Hematopoietic multipotent progenitor cell treated with erythropoietin and hydrocortisone succinate and interleukin-3 and kit ligand, for 6 days (in vitro differentiated cells): ENCODE data around the gene MAP3K4.
A peak's percentile ranks its signal among the peaks of the same experiment; 100 is the strongest.

ENCODE experiments used
- DNase-seq: peaks from one replicate; pipeline ENCODE4 v3.0.0-alpha.2; 2015

Gene MAP3K4

DNA sequence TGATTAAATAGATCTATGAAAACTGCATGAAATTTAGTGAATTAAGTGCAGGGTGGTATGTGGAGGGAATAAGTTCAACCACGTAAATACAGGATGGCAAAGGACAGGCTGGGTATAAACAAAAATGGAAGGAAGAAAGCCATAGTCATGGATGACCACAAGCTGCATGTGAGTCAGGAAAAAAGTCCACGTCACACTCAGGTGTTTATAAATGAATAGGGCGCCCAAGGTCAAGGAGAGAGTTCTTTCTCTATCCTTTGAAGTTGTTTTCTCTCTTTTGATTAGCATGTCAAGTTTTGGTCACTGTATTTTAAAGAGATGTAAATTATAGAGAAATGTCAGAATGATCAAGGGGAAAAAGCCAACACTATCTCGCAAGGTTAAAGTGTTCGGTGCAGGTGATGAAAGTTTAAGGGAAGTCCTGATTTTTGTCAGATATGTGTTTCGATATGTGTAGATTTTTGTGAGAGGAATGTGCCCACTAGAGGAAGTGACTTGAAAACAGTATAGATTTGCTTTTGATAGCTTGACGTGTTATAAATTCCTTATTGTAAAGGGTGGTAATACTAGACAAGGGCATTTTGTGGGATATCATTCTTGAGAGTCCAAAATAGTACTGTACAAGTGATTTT lies 58.7 kb downstream of the MAP3K4 start:
- no peak for DNase-seq

DNA sequence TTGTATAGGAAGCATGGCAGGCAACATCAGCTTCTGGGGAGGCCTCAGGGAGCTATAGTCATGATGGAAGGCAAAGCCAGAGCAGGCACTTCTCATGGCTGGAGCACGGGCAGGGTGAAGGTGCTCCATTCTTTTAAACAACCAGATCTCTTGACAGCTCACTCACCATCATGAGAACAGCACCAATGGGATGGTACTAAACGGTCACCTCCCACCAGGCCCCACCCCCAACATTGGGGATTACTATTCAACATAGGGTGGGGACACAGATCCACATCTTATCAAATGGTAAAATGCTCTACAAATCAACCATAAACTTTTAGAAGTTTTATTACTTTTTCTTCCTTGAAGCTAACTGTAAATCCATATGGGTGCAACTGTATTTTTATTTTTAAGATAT lies 61.5 kb downstream of the MAP3K4 start:
- DNase-seq = peak; percentile 42

DNA sequence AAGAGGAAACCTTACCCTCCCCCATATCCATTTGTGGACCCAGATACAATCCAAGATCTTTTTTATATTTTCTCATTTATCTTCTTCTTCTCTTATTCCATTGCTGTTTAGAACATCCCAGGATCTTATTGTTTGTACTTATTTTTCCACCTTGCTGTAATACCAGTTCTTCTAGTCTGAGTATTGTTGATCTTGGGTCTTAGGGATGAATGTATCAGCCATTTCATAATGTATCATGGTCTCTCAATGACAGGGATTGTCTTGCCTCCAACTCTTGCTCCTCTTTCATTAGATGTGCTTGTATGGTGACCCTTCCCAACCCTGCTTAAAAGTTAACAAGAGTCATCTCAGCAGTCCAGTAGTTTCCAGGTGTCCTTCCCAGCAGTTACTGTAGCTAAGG lies 63.3 kb downstream of the MAP3K4 start:
- no peak for DNase-seq

DNA sequence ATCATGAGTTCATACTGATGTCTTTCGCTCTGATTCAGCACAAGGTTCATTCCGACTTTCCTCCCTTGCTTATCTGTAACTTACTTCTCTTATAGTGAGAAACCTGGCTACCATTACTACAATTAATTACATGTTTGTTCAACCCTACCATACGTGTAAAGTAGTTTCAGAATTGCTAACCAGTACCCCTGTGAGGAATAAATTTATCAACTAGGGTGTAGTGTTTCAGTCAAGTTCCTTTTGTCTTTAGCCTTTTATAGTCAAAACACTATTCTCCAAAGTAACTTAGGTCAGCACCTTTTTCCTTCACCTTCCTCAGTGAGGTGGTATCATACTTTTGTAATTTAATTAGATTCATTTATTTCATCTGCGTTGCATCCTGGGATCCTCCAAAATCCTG lies 64.9 kb downstream of the MAP3K4 start:
- no peak for DNase-seq

DNA sequence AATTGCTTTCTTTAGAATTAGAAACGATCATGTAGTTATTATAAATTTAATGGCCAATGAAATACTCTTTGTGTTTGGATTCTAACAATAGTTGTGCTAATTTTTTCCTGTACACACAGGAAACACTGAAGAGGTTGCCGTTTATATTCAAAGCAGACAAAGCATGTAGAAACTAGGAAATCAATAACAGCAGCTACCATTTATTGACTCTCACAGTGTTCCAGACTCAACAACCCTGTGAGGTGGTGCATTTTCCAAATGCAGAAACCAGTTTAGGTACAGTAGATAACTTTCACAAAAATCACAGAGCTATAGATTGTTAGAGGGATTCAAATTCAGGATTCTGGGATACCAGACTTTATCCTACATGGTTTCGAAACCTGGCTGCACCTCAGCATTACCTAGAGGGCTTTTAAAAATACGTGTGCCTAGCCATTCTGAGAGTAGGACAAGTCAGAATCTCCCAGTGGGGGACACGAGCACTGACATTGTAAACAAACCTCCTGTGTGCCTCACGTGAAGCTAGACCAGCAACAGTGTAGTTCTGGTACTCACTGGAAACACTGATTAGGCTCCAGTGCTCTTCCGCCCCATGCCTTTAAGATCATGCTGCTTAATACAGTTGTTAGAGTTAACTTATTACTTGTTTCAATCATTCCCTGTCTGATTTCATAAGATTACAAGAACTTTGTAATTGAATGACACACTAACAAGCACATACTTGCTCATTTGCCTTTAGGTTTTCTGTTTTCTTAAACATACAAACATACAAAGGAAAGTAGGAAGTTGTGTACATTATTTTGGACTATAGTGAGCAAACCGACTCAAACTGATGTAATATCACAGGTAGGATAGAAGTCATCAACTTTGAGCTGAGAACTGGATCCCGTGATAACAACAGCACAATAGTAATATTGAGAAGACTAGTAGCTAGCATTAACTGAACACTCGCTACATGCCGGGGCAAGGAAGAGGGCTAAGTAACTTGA lies 65.8 kb downstream of the MAP3K4 start:
- no peak for DNase-seq

DNA sequence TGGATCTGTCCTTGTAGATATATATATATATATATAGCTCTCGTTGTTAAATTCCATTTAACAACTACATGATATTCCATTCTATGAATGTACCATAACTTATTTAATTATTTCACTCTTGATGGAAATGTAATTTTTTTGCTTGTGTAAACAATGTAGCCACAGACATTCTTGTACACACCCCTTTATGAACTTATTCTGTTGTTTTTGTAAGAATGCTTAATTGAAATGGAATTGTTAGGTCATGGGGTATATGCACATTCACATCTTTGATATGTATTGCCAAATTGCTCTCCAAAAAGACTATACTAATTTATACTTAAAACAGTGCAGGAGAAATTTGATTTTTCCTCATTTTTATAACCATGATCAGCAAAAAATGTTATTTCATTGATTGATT lies 67.2 kb downstream of the MAP3K4 start:
- no peak for DNase-seq

DNA sequence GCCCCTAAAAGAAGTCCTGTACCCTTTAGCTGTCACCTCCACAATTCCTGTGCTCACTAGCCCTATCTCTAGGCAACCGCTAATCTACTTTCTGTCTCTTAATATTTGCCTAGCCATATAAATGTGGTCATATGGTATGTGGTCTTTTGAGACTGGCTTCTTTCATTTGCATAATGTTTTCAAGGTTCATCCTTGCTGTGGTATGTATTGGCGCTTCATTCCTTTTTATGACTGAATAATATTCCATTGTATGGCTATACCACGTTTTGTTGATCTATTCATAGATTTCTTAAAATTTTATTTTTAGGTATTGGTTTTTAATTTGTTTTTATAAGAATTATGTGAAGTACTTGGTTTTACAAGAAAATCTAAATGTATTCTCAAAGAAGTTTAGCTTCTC lies 70.0 kb downstream of the MAP3K4 start:
- no peak for DNase-seq

DNA sequence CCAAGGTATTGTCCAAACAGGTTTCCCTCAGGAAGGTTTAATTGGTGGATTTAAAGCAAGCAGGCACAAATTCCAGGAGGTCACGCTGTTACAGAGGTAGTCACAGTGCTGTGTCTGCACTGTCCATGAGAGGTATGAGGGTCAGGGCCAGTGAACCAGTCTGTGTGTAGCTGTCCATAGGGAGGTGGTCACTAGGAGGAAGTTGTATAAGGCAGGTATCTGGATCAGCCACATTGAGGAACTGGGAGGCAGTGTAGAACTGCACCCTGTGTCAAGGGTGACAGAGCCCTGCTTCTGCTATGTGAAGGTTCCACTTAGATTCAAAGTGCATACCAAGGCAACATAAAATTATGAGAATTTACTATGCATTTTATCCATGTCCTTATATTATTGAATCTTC lies 73.3 kb downstream of the MAP3K4 start:
- no peak for DNase-seq

DNA sequence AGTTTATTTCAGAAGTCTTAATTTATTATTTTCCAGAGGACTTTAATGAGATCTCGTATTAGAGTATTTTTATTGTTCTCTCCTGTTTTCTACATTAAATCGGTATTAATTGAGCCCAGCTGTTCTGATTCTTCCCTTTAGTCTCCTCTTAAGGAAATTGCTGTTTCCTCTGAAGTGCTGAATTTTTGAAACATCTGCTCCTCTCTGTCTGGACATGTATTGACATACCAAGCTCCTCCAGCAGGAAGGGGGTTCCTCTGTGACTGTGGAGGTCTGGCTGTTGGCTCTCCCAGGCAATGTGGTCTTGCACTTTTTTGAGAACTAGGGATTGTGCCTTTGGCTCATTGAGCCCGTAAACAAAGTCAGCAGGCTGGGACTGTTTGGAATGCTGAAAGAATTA lies 74.9 kb downstream of the MAP3K4 start:
- DNase-seq = no peak

DNA sequence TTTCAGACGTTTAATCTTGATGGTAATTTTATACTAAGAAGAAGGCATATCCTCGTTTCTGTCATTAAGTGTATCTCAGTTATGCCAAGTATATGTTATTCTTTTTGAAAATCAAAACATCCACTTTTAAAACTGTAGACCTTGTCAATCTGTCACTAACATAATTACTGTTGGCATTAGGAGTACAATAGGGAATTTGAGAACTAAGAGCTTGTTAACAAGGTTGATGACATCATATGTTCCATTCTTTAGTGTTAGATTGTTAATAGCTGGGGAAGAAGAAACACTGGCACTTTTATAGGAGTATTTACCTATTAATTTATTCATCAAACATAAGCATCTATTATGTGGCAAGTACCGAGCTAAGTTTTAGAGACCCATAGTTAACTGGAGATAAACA lies 76.2 kb downstream of the MAP3K4 start:
- DNase-seq = no peak

DNA sequence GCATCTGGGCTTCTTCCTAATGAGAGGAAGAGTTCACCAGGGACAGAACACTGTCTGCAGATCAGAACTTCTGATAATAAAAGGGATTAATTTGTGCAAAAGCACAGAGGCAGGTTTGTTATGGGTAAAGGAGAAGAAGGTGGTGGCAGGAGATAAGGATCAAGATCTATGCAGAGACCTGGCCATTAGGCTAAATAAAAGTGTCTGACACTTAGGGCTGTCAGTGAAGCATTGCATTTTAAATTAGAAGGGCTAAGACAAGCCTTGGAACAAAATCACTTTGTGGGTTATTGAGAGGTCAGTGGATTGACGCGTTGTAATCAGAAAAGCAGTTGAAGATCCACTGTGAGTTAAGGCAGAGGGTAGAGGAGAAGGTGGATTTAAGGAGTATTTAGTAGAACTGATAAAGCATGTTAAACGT lies 76.8 kb downstream of the MAP3K4 start:
- DNase-seq = no peak

DNA sequence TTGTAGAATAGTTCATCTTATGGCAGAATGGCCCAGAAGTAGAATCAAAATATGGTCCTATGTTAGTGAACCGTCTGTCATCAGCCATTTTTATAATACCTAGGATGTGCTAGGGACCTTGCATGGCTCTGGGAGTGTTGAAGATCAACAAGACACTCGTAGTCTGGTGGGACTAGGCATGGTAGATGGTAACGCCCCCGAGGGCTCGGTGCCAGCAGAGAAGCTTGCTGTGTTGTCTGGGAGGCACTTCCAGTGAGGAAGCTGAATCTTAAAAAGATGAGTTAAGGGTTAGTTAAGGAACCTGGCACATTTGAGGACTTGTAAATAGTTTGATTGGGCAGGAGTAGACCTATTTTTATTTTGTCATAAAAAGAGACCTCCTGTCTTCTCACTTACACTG lies 82.4 kb downstream of the MAP3K4 start:
- no peak for DNase-seq

DNA sequence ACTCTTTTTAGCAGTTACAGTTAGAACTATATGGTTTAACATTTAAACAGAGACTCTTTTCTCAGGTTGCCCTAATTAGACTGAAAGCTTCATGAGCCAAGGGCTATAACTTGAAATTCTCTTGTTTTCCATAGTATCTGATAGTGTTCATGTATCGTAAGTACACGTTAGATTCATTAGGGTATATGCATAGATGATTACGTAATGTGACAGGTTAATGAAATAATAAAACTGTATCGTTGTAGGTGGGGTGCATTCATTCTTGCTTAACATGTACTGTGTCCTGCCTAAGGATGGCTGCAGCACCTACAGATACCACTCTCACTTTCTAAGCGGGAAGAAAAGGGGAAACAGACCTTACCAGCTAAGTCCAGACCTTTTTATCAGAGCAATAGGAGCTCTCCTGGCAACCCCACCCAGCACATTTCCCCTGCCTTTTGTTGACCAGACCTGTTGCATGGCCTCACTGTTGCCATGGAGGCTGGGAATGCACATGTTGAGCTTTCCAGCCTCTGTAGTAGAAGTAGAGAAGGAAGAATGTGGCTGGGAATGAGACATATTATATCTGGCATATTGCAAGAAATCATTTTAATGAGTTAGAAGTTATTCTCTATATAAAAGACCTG lies 83.0 kb downstream of the MAP3K4 start:
- DNase-seq = peak; percentile 3

DNA sequence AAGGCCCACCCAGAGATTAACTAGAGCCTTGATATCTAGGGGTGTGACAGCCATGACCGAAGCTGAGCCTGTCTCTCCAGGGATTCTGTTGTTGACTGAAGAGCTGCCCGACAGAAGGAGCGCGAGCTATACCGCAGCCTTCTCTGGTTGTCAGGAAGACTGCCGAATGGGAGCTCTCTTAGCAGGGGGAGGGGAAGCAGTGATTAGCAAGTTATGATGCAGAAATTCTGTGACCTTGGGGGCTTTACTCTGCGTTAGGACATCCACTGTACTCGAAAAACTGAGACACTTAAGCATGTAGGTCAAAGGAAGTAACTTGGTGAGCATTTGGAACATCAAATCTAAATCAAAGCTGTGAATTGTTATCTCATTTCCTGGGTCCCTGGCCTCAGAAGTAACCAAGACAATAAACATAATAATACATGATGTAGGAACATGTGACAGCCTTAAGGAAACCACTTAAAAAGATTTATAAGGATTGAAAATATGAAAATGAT lies 84.7 kb downstream of the MAP3K4 start:
- no peak for DNase-seq

DNA sequence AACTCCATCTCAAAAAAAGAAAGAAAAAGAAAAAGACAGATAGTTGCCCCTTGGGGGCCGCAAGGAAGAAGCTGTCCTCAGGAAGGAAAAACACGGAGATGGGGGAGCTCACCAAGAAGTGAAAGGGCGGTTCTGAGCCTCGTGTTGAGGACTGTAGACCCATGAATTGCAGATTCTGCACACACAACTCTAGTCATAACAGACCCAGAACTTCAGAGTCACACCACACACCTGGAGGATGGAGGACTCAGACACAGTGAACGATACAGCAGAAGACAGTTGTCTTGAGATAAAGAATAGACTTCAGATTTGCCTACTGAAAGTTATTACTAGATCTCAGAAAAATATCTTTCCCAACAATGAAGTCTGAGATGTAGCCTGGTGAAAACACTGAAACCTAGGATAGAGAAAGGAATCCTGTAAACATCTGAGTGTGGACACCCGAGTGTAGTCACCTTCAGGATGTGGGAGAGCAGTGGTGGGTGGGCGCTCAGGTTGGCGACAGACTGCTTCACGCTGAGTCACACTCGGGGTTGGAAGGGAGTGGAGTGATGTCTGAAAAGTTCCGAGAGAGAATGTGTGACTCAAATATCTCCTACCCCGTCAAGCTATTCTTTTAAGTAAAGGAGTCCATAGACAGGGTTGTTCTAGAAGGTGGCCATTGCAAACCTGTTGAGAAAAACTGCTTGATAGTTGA lies 88.1 kb downstream of the MAP3K4 start:
- no peak for DNase-seq

DNA sequence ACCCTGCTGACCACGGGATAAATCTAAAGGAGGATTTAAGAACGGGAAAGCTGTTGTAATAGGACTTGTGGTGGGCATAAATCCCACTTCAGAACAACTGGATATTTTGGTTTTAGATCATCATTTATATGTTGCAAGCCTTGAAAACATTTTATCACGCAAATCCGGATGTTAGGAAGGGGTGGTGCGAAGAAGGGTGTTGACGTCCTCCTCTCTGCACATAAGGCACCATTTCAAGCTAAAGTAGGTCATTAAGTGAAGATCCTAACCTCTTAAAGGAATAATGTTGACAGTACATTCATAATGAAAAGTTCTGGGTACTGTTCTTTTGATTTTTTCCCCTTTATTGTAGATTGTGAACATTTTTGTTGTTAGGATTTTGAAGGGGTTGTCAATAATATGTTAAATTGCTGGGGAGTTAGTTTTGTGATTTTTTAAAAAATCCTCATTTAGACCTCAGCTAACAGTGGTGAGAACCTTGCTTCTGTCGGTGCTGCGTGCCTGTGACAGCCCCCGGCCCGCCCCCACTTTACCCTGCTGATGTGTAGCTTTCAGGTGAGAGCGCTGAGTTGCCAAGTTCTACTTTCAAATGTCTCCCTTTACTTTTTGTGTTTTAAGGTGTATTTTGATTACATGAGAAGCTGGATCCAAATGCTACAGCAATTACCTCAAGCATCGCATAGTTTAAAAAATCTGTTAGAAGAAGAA lies 88.8 kb downstream of the MAP3K4 start:
- DNase-seq = no peak

DNA sequence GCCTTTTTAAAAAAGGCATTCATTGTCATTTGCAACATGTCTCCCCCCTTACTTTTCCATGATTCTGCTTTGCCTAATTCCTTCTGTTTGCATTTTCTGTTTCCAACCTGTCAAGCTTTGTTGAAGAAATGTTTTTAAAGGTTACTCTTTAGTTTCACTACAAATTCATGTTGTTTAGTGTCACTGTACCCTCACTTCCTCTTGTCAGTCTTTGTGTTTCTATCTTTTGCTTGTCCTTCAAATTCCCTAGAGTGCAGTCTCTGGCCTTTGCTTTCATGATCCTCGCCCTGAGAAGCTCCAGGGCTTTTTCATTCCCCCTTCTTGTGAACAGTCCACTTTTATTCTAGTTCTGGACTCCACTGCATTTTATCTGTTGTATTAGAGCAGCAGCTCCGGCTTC lies 90.6 kb downstream of the MAP3K4 start:
- no peak for DNase-seq

DNA sequence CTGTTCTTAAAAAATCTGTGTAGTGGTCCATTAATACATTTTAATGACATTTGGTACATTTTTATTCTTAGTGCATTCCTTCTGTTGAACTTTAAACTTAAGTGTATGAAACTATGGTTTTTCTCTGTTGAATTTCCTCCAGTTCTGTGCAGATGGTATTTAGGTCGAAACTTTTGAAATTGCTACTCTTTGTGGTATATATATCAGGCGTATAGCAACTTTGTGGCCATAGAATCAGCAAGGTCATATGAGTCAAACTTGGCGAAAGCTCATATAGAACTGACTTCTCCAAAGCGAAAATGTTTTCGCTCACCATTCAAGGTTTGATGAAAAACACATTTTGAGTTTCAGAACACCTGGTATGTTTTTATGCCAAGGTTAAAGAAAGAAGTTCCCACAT lies 93.7 kb downstream of the MAP3K4 start:
- no peak for DNase-seq

DNA sequence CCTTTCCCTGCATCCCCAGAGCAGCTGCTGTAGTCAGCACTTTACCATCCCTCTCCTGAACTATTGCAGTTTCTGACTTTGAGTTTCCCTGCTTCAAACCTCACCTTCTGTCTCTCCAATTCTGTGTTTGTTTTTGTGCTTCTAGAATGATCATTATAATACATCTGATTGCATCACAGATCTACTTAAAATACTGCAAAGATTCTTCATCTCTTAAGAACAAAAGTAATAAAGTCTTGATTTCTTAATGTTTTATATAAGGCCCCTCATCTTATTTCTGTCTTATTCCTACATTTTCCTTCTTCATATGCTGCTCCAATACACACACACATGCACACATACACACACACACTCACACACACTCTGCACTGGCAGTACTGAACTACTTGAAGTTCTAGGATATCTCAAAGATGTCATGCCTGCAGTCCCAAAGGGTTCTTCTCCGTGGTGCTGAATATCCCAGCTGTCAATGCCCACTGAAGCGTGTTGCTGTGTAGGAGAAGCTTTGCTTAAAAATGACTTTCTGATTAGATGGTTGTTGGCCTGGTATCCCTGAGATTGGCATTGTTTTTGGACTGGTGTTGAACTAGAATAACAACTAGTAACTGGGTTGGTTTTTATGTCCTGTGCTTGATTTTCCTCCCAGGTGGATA lies 97.2 kb downstream of the MAP3K4 start:
- peak; percentile 15 for DNase-seq

DNA sequence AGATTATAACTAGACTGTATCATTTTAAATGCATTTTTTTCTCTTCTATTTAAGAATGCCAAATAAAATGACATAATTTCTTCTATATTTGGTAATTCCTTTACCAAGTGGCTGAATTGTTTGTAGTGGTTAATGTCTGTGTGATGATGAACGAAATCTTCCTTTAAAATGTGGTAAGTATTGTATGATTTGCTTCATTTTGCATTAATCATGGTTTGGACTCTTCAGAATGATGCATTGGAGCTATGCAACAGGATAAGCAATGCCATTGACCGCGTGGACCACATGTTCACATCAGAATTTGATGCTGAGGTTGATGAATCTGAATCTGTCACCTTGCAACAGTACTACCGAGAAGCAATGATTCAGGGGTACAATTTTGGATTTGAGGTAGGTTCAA lies 99.6 kb downstream of the MAP3K4 start:
- DNase-seq = no peak

DNA sequence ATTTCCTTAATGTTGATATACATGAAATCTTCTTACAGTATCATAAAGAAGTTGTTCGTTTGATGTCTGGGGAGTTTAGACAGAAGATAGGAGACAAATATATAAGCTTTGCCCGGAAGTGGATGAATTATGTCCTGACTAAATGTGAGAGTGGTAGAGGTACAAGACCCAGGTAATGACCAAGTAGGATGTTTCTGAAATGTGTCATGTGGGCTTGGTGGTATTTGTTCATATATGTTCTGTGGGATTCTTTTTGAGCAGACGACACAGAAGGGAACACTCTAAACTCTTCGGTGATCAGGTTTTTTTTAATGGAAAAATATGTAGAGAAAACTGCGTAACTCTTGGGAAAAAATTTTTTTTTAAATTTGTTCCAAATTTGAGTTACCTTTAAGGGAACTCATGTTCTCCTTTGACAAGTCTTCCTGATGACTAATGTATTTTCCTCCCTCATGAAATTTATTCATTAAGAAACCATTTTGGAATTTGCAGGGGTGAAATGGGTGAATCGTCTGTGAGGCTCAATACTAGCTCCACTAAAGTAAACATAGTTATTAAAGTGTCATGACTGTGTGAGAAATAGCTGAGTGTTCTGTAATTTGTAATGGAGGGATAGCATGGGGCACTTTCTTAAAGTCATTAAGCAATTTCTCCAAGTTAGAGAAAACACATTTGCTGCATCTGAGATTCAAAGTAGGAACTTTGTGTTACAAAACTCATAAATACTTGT lies 100.6 kb downstream of the MAP3K4 start:
- DNase-seq = no peak
